ENCODE data around the gene LRRTM1.

DNA sequence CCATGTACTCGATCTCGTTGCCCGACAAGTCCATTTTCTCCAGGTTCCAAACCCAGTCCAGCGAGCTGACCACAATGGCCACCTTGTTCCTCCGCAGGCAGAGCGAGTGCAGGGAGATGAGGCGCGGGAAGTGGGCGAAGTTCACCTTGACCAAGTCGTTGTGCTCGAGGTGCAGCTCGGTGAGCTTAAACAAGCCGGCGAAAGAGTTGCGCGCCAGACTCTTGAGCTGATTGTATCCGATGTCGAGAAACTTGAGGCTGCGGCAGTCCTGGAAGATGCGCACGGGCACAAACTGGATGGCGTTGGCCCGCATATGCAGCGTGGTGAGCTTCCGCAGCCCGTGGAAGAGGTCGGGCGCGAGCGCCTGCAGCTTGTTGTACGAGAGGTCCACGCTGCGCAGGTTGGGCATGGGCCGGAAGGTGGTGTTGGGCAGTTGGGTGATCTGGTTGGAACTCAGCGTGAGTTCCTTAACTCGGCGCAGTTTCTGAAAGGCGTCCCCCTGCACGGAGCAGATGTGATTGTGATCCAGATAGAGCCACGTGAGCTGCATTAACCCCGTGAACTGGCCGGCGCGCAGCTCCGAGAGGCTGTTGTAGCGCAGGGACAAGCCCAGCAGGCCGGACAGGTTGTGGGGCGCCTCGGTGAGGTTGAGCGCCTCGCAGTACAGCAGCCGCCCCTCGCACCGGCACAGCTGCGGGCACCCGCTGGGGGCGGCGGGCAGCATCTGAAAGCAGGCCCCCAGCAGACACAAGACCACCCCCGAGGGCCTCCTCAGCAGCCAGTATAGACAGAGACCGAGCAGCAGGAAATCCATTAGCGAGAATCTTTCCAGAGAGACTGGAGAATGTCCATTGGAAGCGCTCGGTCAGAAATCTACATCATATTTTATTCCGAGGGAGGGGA lies 1.3 kb downstream of the LRRTM1 start:
- no peak for TF ChIP-seq POLR2AphosphoS5 (IDR thresholded peaks at IDR 0.05; ENCODE audit: low read depth, low read length)
- TF ChIP-seq POLR2A (IDR thresholded peaks at IDR 0.05; ENCODE audit: low read depth, low read length): no peak
